DMS 273 treated with DMSO at 0.1 percent for 48 hours (cell line): Measurements from ENCODE around the gene EIF2AK2.

ENCODE experiments used
- DNase-seq: peaks from one replicate; lab custom pipeline; 2025; lab: John Stamatoyannopoulos, UW

EIF2AK2 gene

GRCh38 chr2:37098416-37099118, 58.2 kb downstream of the EIF2AK2 start:
- DNase-seq, result no peak

GRCh38 chr2:37096568-37096967, 60.2 kb downstream of the EIF2AK2 start:
- DNase-seq, result no peak

GRCh38 chr2:37091873-37092272, 64.9 kb downstream of the EIF2AK2 start:
- DNase-seq, result no peak

GRCh38 chr2:37090019-37090477, 66.7 kb downstream of the EIF2AK2 start:
- no peak for DNase-seq

- no peak for DNase-seq
Observed at GRCh38 chr2:37085731-37086147, 71.0 kb downstream of the EIF2AK2 start.

GRCh38 chr2:37084797-37085196, 72.0 kb downstream of the EIF2AK2 start:
- no peak for DNase-seq

- peak; percentile 94 for DNase-seq
Observed at GRCh38 chr2:37083873-37084794, 72.6 kb downstream of the EIF2AK2 start, which contains the start of the genes GPATCH11 and HEATR5B. Gene GPATCH11 (plus strand): TSS chr2:37084518. CDS start chr2:37088382, 3,864 bp downstream. Gene HEATR5B (minus strand): TSS chr2:37084372. CDS start chr2:37083414, 958 bp downstream.

GRCh38 chr2:37080689-37081088, 76.1 kb downstream of the EIF2AK2 start:
- no peak for DNase-seq

- DNase-seq, result no peak
Observed at GRCh38 chr2:37080266-37080665, 76.5 kb downstream of the EIF2AK2 start.

- no peak for DNase-seq
Observed at GRCh38 chr2:37070931-37071330, 85.8 kb downstream of the EIF2AK2 start.

GRCh38 chr2:37068686-37069085, 88.1 kb downstream of the EIF2AK2 start:
- DNase-seq, result no peak

GRCh38 chr2:37061776-37062175, 95.0 kb downstream of the EIF2AK2 start:
- no peak for DNase-seq

GRCh38 chr2:37061013-37061711, 95.6 kb downstream of the EIF2AK2 start:
- no peak for DNase-seq

- DNase-seq, result no peak
Observed at GRCh38 chr2:37060446-37060845, 96.3 kb downstream of the EIF2AK2 start.

GRCh38 chr2:37059841-37060240, 96.9 kb downstream of the EIF2AK2 start:
- no peak for DNase-seq

GRCh38 chr2:37052600-37053332, 104.0 kb downstream of the EIF2AK2 start:
- no peak for DNase-seq
